Heart right ventricle (tissue), 16 donors: ENCODE results near the gene SNAPIN. TPM values are rescaled to one million over a fixed set of nuclear protein-coding genes. Genes with fewer than 3 reads are reported as not detected.

Experiments
- ATAC-seq, 8 donors: fragments of 200-7000 bp; cut with Tn5 transposase; one replicate each; pipeline ENCODE4 v1.9.1; 2020; ENCODE audit warnings: mild to moderate bottlenecking in 8 of 8, moderate library complexity in 8 of 8, moderate number of reproducible peaks in 1 of 8
- DNase-seq, 2 donors: peaks; one replicate each; pipeline ENCODE4 v3.0.0-alpha.2; 2020
- H3K27ac ChIP-seq, 10 donors: fragments of 200-600 bp; sonication (generic) in 2 of 10; one replicate each; pipeline versions ENCODE4 v1.5.0 to v1.8.0; 2020 to 2022; ENCODE audit warnings: mild to moderate bottlenecking in 3 of 10
- H3K27me3 ChIP-seq, 7 donors: fragments of 200-600 bp; one replicate each; pipeline ENCODE4 v1.8.0; 2021 to 2022; ENCODE audit warnings: mild to moderate bottlenecking in 2 of 7
- H3K36me3 ChIP-seq, 9 donors: fragments of 200-600 bp; sonication (generic) in 1 of 9; one replicate each; pipeline versions ENCODE4 v1.5.0 to v1.8.0; 2020 to 2022; ENCODE audit warnings: mild to moderate bottlenecking in 2 of 9
- H3K4me1 ChIP-seq, 9 donors: fragments of 200-600 bp; sonication (generic) in 1 of 9; one replicate each; pipeline versions ENCODE4 v1.5.0 to v1.8.0; 2020 to 2022; ENCODE audit warnings: mild to moderate bottlenecking in 4 of 9
- H3K4me3 ChIP-seq, 10 donors: fragments of 200-600 bp; sonication (generic) in 2 of 10; one replicate each; pipeline versions ENCODE4 v1.5.0 to v1.8.0; 2020 to 2022; ENCODE audit warnings: mild to moderate bottlenecking in 7 of 10, moderate library complexity in 2 of 10
- H3K9me3 ChIP-seq, 11 donors: fragments of 200-600 bp in 10 of 11; sonication (generic) in 2 of 11; one replicate each; pipeline versions ENCODE4 v1.5.0 to v1.8.0; 2013 to 2022; ENCODE audit warnings: mild to moderate bottlenecking in 2 of 11, control low read depth in 1 of 11, moderate library complexity in 1 of 11
- CTCF ChIP-seq, 9 donors: fragments of 200-600 bp; sonication (generic) in 2 of 9; IDR thresholded peaks; one replicate each; pipeline versions ENCODE4 v1.5.0 to v1.8.0; 2021 to 2022; ENCODE audit warnings: antibody characterized with exemption in 9 of 9, mild to moderate bottlenecking in 5 of 9, moderate library complexity in 1 of 9
- WGBS, 2 donors: extraction: QIAGEN DNeasy Blood & Tissue Kit; methylation state at CpG; one replicate each; pipeline ENCODE4 v1.1.7; 2013; ENCODE audit warnings: inconsistent platforms in 1 of 2; 5-methylcytosine and 5-hydroxymethylcytosine counted together
- intact Hi-C, 10 donors: fragments of 100-400 bp; cut with DNase I; formaldehyde crosslinking; loops; one replicate each; pipeline versions ENCODE4 v1.11.1 to v1.14.2; 2022
- polyA plus RNA-seq, 2 donors: library from polyadenylated mRNA; stranded (reverse); fragments of 200-250 nt; gene quantifications; one replicate each; pipeline ENCODE4 v1.2.3, GENCODE V29; 2013
- total RNA-seq, 10 donors: library from RNA; stranded (reverse); fragmentation: NEBNext Ultra II Directional in 3 of 10; extraction: Animal tissue kit (Norgen Biotek cat#: 25700) in 3 of 10; gene quantifications; one replicate each; pipeline versions ENCODE4 v1.2.1 to v1.2.4, GENCODE V29; 2021 to 2023
- donor health status: Arrhythmogenic right ventricular cardiomyopathy.
- donor health status: ischemic (EF 13 %, LVEDD 7.1; RV severe dilation, severe dysfunction).
- donor health status: healthy with polysubstance abuse.
- donor health status: DM: no; HTN: yes; CAD: no.
- donor health status: DM: no; HTN: no; CAD: no.
- donor health status: ischemic (EF 25% LVEDD 6.9; RV normal size, moderate dysfunction).
- donor health status: ischemic (EF 25% LVEDD 5.7; RV mildly dilated, moderate dysfunction).
- donor health status: healthy.
- donor health status: DM: yes; HTN: yes; CAD: no.
- donor health status: Ischemic cardiomyopathy.
- donor health status: ischemic (EF 35%, LVEDD 5.7; RV mildly dilated, moderate dysfunction).
- donor health status: nonischemic (EF 11% LVEDD 7.7; RV severe dilation, severe dysfunction).
- donor health status: DM: yes; HTN: yes; CAD: no.
- donor health status: PGD.
- donor health status: ischemic (EF 29% LVEDD 5.4; RV normal size, mild dysfunction).
- donor health status: nonischemic (EF 23%, LVEDD 6.1; RV moderate dilation, normal function).

Gene SNAPIN
- total and polyA plus RNA-seq, 12 donors: 38.6 to 83.3 (median 71.2) TPM

GRCh38 chr1:153677718-153678518, 19.4 kb downstream of the SNAPIN start:
- Histone ChIP-seq H3K9me3 (no peaks in the 10 kb centered on the region), H3K27me3 (peaks cover 9 to 41% (median 19%) of the 10 kb centered on the region in 7 donors), H3K4me3 (peak overlapping the region; percentile 48 to 73 (median 66)), H3K36me3 (peaks cover 0 to 13% (median 0%) of the 10 kb centered on the region in 9 donors), H3K4me1 (peaks cover 8 to 28% (median 22%) of the 10 kb centered on the region in 9 donors), H3K27ac (peak overlapping the region; percentile 44 to 85 (median 78))
- WGBS, 2 donors: 2% methylated on average over 29 of the region's 29 CpGs
- ATAC-seq: peak; percentile 52 to 87 (median 76)
- peak; percentile 40 to 54 for DNase-seq
- intact Hi-C loops: loop anchor here (1.0 to 10.0 kb wide), 15 partner anchors 69 to 309 kb away; partner anchors contain the start of gene RAB13 (in 9 of the 10)
- peak; percentile 79 to 96 (median 93) for TF ChIP-seq CTCF (IDR thresholded peaks at IDR 0.05)

- Histone ChIP-seq H3K27ac (peak within 1 kb of the TSS; percentile 62 to 85 (median 78)), H3K9me3 (no peaks in the 10 kb centered on the region), H3K4me3 (peak within 1 kb of the TSS; percentile 48 to 73 (median 66)), H3K36me3 (peaks cover 0 to 21% (median 0%) of the 10 kb centered on the region in 9 donors), H3K4me1 (peaks cover 8 to 28% (median 22%) of the 10 kb centered on the region in 9 donors), H3K27me3 (peaks cover 9 to 41% (median 19%) of the 10 kb centered on the region in 7 donors)
- intact Hi-C loops: loop anchor here (1.0 to 10.0 kb wide), 15 partner anchors 69 to 309 kb away; partner anchors contain the start of gene RAB13 (in 9 of the 10)
- DNase-seq: peak; percentile 69 to 72
- WGBS, 2 donors: 0 to 1% methylated on average over 66 to 78 of the region's 78 CpGs
- TF ChIP-seq CTCF (IDR thresholded peaks at IDR 0.05): no peak
- peak; percentile 75 to 90 (median 84) for ATAC-seq
These were observed 20.2 kb downstream of the SNAPIN start, which contains the start of gene NPR1 for GRCh38 chr1:153678519-153679336. Gene NPR1, plus strand, starts transcription at chr1:153678688. Its CDS starts 421 bp downstream, at chr1:153679109.

GRCh38 chr1:153679337-153680119, 21.0 kb downstream of the SNAPIN start:
- DNase-seq (peak in 1 of 2 donors; percentile 29), ATAC-seq (peak; percentile 21 to 52 (median 32))
- peak in 6 of 9 donors; percentile 18 to 41 (median 28) for TF ChIP-seq CTCF (IDR thresholded peaks at IDR 0.05)
- Histone ChIP-seq H3K27me3 (peaks cover 9 to 41% (median 19%) of the 10 kb centered on the region in 7 donors), H3K36me3 (peaks cover 0 to 29% (median 0%) of the 10 kb centered on the region in 9 donors), H3K9me3 (no peaks in the 10 kb centered on the region), H3K27ac (peak overlapping the region; percentile 62 to 85 (median 78)), H3K4me3 (peak overlapping the region; percentile 48 to 73 (median 66)), H3K4me1 (peaks cover 8 to 28% (median 22%) of the 10 kb centered on the region in 9 donors)
- WGBS, 2 donors: 2 to 3% methylated on average over 73 of the region's 73 CpGs
- intact Hi-C loops: loop anchor here in 9 of 10 donors (2.0 to 10.0 kb wide), 12 partner anchors 68 to 308 kb away; partner anchors contain the start of gene RAB13 (in 8 of the 9)
